DMS114 treated with DMSO at 0.1 percent for 48 hours (cell line): ENCODE measurements around the gene ROBO1.

Experiments used
- DNase-seq: peaks from one replicate; lab custom pipeline; 2025; ENCODE audit not compliant: unreplicated experiment; lab: John Stamatoyannopoulos, UW

Gene ROBO1

DNA sequence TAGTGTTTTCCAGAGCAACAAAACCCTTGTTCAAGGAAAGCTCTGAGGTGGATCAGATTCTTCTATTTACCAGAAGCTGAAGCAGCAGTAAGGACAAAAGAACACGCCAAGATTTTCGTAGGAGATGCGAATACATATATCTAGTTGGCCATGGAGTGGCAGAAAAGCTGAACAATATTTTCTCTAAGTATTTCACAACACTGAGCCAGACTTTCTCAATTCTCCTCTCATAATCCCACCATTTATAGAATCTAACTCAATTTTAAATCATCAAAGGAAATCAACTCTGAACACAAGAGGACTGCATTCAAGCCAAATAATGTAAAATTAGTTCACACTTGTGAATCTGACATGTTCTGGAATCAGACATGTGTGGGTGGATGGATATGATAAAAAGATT, 775.0 kb downstream of the ROBO1 start:
- DNase-seq = no peak

DNA sequence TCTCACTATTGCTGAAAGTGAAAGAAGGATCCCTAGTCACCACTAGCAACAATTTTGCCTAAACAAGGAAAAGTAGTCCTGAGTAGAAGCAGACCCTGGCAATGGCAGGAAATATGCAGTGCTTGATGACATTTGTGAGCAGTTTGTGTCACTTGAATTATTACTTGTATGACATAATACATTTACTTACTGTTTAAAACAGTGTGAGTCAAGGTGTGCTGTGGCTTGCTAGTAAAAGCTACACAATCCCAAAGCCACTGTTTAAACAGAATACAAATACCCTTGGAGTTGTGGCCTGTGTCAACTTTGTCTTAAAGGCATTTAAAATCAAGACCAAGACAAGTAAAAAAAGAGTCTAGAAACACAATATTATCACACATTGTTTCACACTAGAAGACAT, 775.4 kb downstream of the ROBO1 start:
- no peak for DNase-seq

DNA sequence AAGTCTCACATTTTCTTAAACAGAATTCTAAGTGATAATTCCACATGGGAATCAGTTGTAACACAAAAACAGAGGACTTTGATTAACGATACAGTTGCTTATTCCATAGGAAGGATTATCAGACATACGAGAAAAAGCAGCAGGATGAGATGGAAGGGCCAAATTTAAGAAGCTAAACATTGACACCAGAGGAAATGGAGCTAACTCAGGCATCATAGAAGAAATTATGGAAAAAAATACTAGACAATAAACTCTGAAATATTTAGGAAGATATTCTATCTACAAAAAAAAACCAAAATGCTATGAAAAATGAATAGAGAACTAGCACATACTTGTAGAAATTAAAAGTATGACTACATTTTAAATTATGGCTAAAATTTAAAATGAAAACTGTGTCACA, 776.1 kb downstream of the ROBO1 start:
- no peak for DNase-seq

- DNase-seq = no peak
Observed at GRCh38 chr3:78990156-78990555, 777.6 kb downstream of the ROBO1 start.

- no peak for DNase-seq
Observed at GRCh38 chr3:78988324-78988723, 779.5 kb downstream of the ROBO1 start.

- DNase-seq = no peak
Observed at GRCh38 chr3:78986416-78987101, 781.2 kb downstream of the ROBO1 start.

DNA sequence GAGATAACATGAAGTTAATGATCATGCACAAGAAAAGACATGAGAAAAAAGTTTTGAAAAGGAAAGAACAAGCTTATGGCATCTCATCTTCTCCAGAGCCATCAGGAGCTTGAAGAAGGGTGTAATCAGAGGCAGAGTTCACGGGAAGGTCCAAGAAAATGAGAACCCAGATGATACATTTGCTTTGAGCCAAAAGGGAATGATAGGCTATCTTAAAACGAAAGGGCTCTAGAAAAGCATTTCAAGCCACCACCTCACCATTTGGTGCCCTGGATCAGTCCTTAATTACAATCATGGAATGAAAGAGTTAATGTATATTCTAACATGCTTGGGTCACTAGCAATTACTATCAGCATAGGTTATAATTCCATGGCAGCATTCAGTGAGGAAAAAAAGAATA, 781.8 kb downstream of the ROBO1 start:
- DNase-seq = no peak

GRCh38 chr3:78979028-78979427, 788.8 kb downstream of the ROBO1 start:
- no peak for DNase-seq

DNA sequence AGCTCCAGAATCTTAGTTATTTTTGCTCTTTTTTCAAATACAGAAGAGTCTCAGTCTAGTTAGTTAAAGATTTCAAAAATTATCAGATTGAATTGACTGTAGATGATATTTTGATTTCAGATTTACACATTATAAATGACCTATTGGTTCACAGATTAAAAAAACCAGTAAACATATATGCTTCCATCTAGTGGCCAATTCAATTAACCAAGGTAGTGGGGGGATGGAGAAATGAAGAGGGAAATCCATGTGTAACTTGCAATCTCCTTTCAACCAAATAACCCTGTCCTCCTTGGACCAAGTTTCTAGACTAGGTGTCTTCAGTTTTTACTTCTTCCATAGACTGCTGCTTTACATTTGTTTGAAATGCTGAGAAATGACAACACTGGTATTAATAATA, 789.8 kb downstream of the ROBO1 start:
- no peak for DNase-seq

GRCh38 chr3:78977073-78977472, 790.7 kb downstream of the ROBO1 start:
- no peak for DNase-seq

DNA sequence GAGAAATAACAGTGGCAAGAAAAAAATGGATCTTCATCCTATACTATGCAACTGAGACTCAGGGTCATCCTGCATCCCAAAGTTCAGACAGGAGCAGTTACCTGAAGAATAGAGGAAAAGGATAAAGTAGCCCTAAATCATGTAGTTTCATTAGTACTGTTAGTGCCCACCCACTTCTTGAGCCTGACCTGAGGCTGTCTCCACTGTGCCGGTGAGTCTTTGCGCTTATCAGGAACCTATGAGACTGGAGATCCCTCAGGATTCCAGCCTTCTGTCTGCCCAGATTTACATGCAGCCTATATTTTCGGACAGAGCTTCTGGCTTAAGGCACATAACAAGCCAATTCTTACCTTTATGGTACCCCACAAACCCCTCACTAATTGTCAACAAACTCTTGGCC, 791.6 kb downstream of the ROBO1 start:
- no peak for DNase-seq

- no peak for DNase-seq
Observed at GRCh38 chr3:78974181-78974790, 793.5 kb downstream of the ROBO1 start.

- no peak for DNase-seq
Observed at GRCh38 chr3:78972617-78973301, 795.0 kb downstream of the ROBO1 start.

DNA sequence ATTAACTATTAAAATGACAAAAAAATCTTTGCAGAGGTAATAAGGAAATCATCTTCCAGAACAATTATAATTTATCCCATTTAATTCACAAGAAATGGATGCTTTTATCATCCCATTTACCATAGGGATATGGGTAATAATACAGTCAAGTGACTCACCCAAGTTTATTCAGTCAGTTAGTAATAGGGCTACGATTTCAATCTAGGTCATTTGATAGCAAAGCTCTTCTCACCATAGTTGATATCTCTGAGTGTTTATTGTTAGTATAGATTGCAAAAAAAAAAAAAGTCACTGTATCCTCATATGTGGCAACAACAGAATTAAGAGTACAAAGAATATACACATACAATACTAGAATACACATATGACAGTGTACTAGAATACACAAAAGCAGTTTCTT, 797.1 kb downstream of the ROBO1 start:
- DNase-seq = no peak

DNA sequence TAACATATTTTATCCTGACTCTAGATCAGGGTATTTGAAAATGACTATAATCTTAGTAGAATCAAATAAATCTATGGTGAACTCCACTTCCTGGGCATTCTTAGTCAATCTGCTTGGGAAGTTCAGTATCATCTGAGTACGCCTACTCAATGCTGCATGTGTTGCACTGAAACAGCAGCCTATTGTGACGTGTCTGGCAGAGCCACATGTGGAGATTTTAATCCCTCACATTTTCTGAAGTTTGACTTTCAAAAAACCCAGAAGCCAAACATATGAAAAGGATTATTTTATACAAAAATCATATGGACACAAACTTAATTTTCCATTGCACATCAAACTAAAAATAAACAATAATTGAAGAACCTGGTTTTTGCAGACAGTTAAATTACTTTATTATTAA, 798.3 kb downstream of the ROBO1 start:
- DNase-seq = no peak

DNA sequence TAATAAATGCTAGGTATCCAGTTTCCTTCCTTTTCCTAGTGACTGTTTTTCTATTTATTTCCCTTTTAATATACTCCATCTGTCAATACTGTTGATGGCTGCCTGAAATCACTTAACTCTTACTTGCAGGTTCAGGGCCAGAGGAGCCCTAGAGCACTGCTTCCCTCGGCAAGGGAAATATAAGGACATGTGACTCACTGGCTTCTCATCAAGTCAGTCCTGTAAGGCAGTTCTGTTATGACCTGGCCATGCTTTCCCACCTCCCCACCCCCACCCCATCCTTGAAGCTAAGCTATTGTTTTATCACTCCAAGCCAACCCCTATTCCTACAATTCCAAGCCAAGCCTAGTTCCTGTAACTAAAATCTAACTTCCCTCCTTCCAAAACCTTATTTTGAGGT, 800.7 kb downstream of the ROBO1 start:
- no peak for DNase-seq

DNA sequence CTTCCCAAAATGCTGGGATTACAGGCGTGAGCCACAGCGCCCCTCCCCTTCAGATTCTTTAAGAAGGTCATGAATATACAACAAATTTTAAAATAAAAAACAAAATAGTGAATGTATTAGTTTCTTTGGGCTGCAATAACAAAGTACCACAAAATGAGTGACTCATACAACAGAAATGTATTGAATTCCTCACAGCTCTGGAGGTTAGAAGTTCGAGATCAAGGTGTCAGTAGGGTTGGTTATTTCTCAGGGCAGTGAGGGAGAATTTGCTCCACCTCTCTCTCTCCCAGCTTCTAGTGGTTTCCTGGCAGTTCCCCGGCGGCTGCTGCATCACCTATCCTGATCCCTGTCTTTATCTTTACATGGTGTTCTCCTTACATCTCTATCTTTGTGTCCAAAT, 804.0 kb downstream of the ROBO1 start:
- no peak for DNase-seq

DNA sequence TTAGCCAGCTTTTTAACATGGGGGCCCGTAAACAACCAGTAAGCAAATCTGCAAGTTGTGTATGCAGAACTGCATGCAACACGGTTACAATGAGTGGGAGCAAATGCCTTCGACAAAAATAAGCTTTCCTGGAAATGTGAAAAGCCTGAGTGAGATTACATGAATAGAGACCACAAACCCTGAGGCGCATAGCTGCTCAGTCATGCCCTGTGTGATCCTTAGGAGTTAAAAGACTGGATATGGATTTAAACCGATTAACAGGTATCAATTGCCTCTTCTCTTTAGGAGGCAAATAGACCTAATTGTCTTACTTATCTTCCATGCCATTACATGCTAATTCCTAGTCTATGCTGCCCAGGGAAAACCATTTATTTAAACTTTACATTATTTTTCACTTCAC, 810.3 kb downstream of the ROBO1 start:
- DNase-seq = no peak

GRCh38 chr3:78951342-78951945, 816.4 kb downstream of the ROBO1 start:
- no peak for DNase-seq

DNA sequence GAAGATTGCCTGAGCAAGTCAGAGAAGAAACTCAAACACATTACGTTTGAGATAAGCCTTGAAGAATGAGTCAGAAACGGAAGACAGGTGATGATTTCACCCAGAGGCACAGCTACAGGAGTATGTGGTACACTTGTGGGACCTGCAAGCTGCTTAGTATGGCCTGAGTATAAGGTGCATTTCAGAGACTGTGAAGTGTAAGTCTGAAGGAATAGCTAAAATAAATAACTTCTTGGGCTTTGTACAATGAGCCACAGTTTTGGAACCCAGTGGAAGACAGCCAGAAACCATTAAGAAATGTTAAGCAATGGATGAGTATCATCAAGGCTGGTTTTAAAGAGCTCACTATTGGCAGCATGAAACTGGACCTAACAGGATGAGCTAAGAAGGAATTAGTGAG, 826.2 kb downstream of the ROBO1 start:
- DNase-seq = no peak

DNA sequence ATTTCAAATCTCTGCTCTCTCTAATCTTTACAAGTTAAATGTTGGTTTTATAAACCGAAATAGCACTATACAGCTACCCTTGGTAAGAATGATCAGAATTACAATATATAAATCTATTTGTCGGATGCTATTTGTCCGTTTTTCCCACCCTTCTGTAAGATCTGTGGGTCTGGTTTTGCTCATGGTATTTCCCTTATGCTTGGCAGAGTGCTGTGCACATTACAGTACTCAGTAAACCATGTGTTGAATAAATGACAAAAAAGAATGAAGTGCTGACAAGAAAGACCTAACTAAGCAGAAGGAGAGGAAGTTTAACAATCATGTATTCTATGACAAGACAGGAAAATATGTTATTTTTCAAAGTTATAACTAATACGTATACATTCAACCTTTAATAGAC, 827.2 kb downstream of the ROBO1 start:
- DNase-seq = no peak

DNA sequence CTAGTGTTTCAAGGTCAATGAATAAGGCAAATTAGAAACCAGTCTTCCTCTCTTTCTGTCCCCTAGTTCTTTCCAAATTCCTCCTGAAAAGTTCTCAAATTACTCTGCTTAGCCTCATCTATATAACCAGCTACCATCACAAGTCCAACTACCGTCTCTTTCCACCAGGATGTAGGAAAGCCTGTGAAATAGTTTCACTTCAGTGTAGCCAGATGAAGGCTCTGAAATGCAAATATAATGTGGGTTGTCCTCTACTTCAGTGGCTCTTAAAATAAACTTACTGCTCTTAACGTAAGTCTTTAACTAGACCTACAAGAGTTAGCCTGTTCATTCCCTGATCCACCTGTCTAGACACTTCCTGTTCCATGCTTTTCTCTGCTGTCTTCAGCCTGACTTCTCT, 827.7 kb downstream of the ROBO1 start:
- DNase-seq = no peak
